Suprapubic skin (tissue), 4 donors: ENCODE measurements around the gene ZAP70. TPM values are rescaled to one million over a fixed set of nuclear protein-coding genes. Genes with fewer than 3 reads are reported as not detected.
A peak's percentile ranks its signal among the peaks of the same experiment; 100 is the strongest.
"Not testable (repeated sequence)": the region's sequence is repeated elsewhere in the genome, so short reads cannot be mapped to it uniquely, and the experiment has no call there.

Experiments used
- DNase-seq, 2 donors: peaks; one replicate each; pipeline ENCODE4 v3.0.0-alpha.2; 2019; ENCODE audit warnings: low spot score in 2 of 2
- H3K27ac ChIP-seq: fragments of 200-600 bp; sonication (generic); one replicate; pipeline ENCODE4 v1.5.1; 2019
- H3K27me3 ChIP-seq: fragments of 200-600 bp; sonication (generic); one replicate; pipeline ENCODE4 v1.5.1; 2019
- H3K36me3 ChIP-seq: fragments of 200-600 bp; sonication (generic); one replicate; pipeline ENCODE4 v1.5.1; 2019
- H3K4me1 ChIP-seq: fragments of 200-600 bp; sonication (generic); one replicate; pipeline ENCODE4 v1.5.1; 2019
- H3K4me3 ChIP-seq: fragments of 200-600 bp; sonication (generic); one replicate; pipeline ENCODE4 v1.5.1; 2019; ENCODE audit warnings: mild to moderate bottlenecking
- H3K9me3 ChIP-seq: fragments of 200-600 bp; sonication (generic); one replicate; pipeline ENCODE4 v1.5.1; 2019
- CTCF ChIP-seq, 2 donors: fragments of 200-600 bp in 1 of 2; fragments of 450-650 bp in 1 of 2; sonication (generic) in 1 of 2; IDR thresholded peaks; one replicate each; pipeline ENCODE4 v1.5.1; 2016 to 2019; ENCODE audit warnings: antibody characterized with exemption in 2 of 2, mild to moderate bottlenecking in 1 of 2, moderate library complexity in 1 of 2
- EP300 ChIP-seq: sonication (generic); formaldehyde crosslinking; IDR thresholded peaks from one replicate; pipeline ENCODE4 v1.6.1; 2017; ENCODE audit warnings: antibody characterized with exemption
- POLR2A ChIP-seq, 2 donors: fragments of 450-650 bp; IDR thresholded peaks; one replicate each; pipeline ENCODE4 v1.6.1; 2017; ENCODE audit warnings: antibody characterized with exemption in 2 of 2, mild to moderate bottlenecking in 2 of 2, moderate library complexity in 2 of 2
- POLR2AphosphoS5 ChIP-seq, 3 donors: sonication (generic); formaldehyde crosslinking; IDR thresholded peaks; one replicate each; pipeline ENCODE4 v1.6.1; 2017; ENCODE audit warnings: antibody characterized with exemption in 3 of 3
- WGBS: methylation state at CpG from one replicate; pipeline ENCODE4 v1.1.5; 2018; 5-methylcytosine and 5-hydroxymethylcytosine counted together
- total RNA-seq, 4 donors: library from RNA; depleted of rRNA; stranded (reverse); fragments of >200 nt; gene quantifications; one replicate each; pipeline ENCODE4 v1.1.0, GENCODE V29; 2016

The ZAP70 gene
- total RNA-seq, 4 donors from 2014 or later = 1.1 to 5.5 (median 2.2) TPM

- H3K27ac ChIP-seq = no peak overlapping the region
- peaks cover 9% of the 10 kb centered on the region for H3K27me3 ChIP-seq
- H3K4me3 ChIP-seq = no peak overlapping the region
- 79% methylated on average over 4 of the region's 4 CpGs for WGBS
- no peaks in the 10 kb centered on the region for H3K4me1 ChIP-seq
- H3K9me3 ChIP-seq = no peaks in the 10 kb centered on the region
- TF ChIP-seq CTCF (IDR thresholded peaks at IDR 0.05) = no peak
- TF ChIP-seq EP300 = no peak
- TF ChIP-seq POLR2AphosphoS5 (IDR thresholded peaks at IDR 0.05) = no peak
- H3K36me3 ChIP-seq = no peaks in the 10 kb centered on the region
- DNase-seq = peak in 1 of 2 donors; percentile 60
These were observed 5.4 kb upstream of the ZAP70 start for GRCh38 chr2:97708048-97708380.

- WGBS = 90% methylated on average over 8 of the region's 8 CpGs
- H3K4me1 ChIP-seq = no peaks in the 10 kb centered on the region
- peaks cover 9% of the 10 kb centered on the region for H3K27me3 ChIP-seq
These were observed 4.8 kb upstream of the ZAP70 start for GRCh38 chr2:97708608-97709007.

GRCh38 chr2:97711394-97711711, 2.0 kb upstream of the ZAP70 start:
- Histone ChIP-seq H3K36me3 (no peaks in the 10 kb centered on the region), H3K9me3 (no peaks in the 10 kb centered on the region), H3K27ac (no peak overlapping the region), H3K4me3 (no peak overlapping the region), H3K27me3 (peaks cover 9% of the 10 kb centered on the region), H3K4me1 (no peaks in the 10 kb centered on the region)
- 79% methylated on average over 6 of the region's 6 CpGs for WGBS
- no peak for TF ChIP-seq POLR2A (IDR thresholded peaks at IDR 0.05)
- no peak for TF ChIP-seq EP300
- TF ChIP-seq POLR2AphosphoS5 (IDR thresholded peaks at IDR 0.05) = no peak
- TF ChIP-seq CTCF (IDR thresholded peaks at IDR 0.05) = no peak
- no peak for DNase-seq

More at GRCh38 chr2:97708608-97709007, 4.8 kb upstream of the ZAP70 start:
- no peaks in the 10 kb centered on the region for H3K9me3 ChIP-seq
- H3K27ac ChIP-seq = no peak overlapping the region
- TF ChIP-seq POLR2AphosphoS5 (IDR thresholded peaks at IDR 0.05) (no peak), CTCF (IDR thresholded peaks at IDR 0.05) (no peak), EP300 (no peak), POLR2A (IDR thresholded peaks at IDR 0.05) (no peak)
- H3K36me3 ChIP-seq = no peaks in the 10 kb centered on the region
- no peak overlapping the region for H3K4me3 ChIP-seq
- peak in 1 of 2 donors; percentile 21 for DNase-seq

- not testable (repeated sequence) for DNase-seq, H3K4me3 ChIP-seq, H3K27me3 ChIP-seq, H3K36me3 ChIP-seq, H3K9me3 ChIP-seq, H3K27ac ChIP-seq, H3K4me1 ChIP-seq
- WGBS = 91% methylated on average over 9 of the region's 9 CpGs
These were observed 1.2 kb upstream of the ZAP70 start for GRCh38 chr2:97712175-97712574.

GRCh38 chr2:97712693-97713295, 582 bp upstream of the ZAP70 start:
- Histone ChIP-seq H3K36me3 (no peaks in the 10 kb centered on the region), H3K4me1 (no peaks in the 10 kb centered on the region), H3K9me3 (no peaks in the 10 kb centered on the region), H3K27me3 (peaks cover 5% of the 10 kb centered on the region), H3K4me3 (no peak overlapping the region), H3K27ac (no peak overlapping the region)
- DNase-seq = peak in 1 of 2 donors; percentile 76
- TF ChIP-seq CTCF (IDR thresholded peaks at IDR 0.05) (no peak), POLR2AphosphoS5 (IDR thresholded peaks at IDR 0.05) (no peak), POLR2A (IDR thresholded peaks at IDR 0.05) (no peak), EP300 (no peak)
- 74% methylated on average over 8 of the region's 11 CpGs for WGBS
